Spleen (tissue), 11 donors: ENCODE measurements around the gene CCDC50. TPM values are rescaled to one million over a fixed set of nuclear protein-coding genes. Genes with fewer than 3 reads are reported as not detected.

Experiments
- DNase-seq: peaks from one replicate; pipeline ENCODE4 v3.0.0-alpha.2; 2020
- H3K27ac ChIP-seq, 8 donors: fragments of 200-600 bp; sonication (generic) in 7 of 8; 1 replicate in 4 of 8; 2 replicates in 4 of 8; pipeline versions ENCODE4 v1.5.0 to v1.8.0; 2016 to 2021; ENCODE audit warnings: inconsistent platforms in 4 of 8, mild to moderate bottlenecking in 4 of 8, moderate library complexity in 1 of 8
- H3K27me3 ChIP-seq, 7 donors: fragments of 200-600 bp; sonication (generic) in 6 of 7; replicated peaks in 1 of 7; 1 replicate in 4 of 7; 2 replicates in 3 of 7; pipeline versions ENCODE4 v1.5.0 to v1.8.0; 2016 to 2021; ENCODE audit warnings: inconsistent platforms in 3 of 7, mild to moderate bottlenecking in 1 of 7
- H3K36me3 ChIP-seq, 6 donors: fragments of 200-600 bp; sonication (generic) in 5 of 6; 1 replicate in 4 of 6; 2 replicates in 2 of 6; pipeline versions ENCODE4 v1.5.0 to v1.8.0; 2016 to 2021; ENCODE audit warnings: inconsistent platforms in 2 of 6
- H3K4me1 ChIP-seq, 6 donors: fragments of 200-600 bp; sonication (generic) in 5 of 6; 1 replicate in 3 of 6; 2 replicates in 3 of 6; pipeline versions ENCODE4 v1.5.0 to v1.8.0; 2016 to 2021; ENCODE audit warnings: inconsistent platforms in 3 of 6
- H3K4me3 ChIP-seq, 8 donors: fragments of 200-600 bp; sonication (generic) in 7 of 8; 1 replicate in 4 of 8; 2 replicates in 4 of 8; pipeline versions ENCODE4 v1.5.0 to v1.8.0; 2016 to 2021; ENCODE audit warnings: inconsistent platforms in 4 of 8, mild to moderate bottlenecking in 4 of 8, moderate library complexity in 2 of 8
- H3K9me3 ChIP-seq, 8 donors: fragments of 200-600 bp; sonication (generic) in 7 of 8; 1 replicate in 4 of 8; 2 replicates in 4 of 8; pipeline versions ENCODE4 v1.5.0 to v1.8.0; 2016 to 2021; ENCODE audit warnings: inconsistent platforms in 4 of 8
- POLR2A ChIP-seq, 3 donors: fragments of 450-650 bp; IDR thresholded peaks; one replicate each; pipeline ENCODE4 v1.5.1; 2017; ENCODE audit warnings: antibody characterized with exemption in 3 of 3, mild to moderate bottlenecking in 1 of 3
- POLR2AphosphoS5 ChIP-seq, 3 donors: sonication (generic); formaldehyde crosslinking; IDR thresholded peaks; one replicate each; pipeline ENCODE4 v1.5.1; 2017; ENCODE audit warnings: antibody characterized with exemption in 3 of 3
- WGBS, 5 donors: extraction: QIAGEN DNeasy Blood & Tissue Kit in 3 of 5; methylation state at CpG; one replicate each; pipeline versions ENCODE4 v1.1.5 to v1.1.7; 2013 to 2018; 5-methylcytosine and 5-hydroxymethylcytosine counted together
- intact Hi-C: fragments of 100-400 bp; cut with DNase I; formaldehyde crosslinking; loops from one replicate; pipeline ENCODE4 v1.15.0; 2023; ENCODE audit warnings: low total_unique reads
- polyA plus RNA-seq, 3 donors: library from polyadenylated mRNA; stranded (reverse); fragments of 200-250 nt; gene quantifications; one replicate each; pipeline ENCODE4 v1.2.1, GENCODE V29; 2013
- total RNA-seq, 7 donors: library from RNA; depleted of rRNA in 3 of 7; stranded (reverse); fragments of >200 nt in 3 of 7; fragmentation: NEBNext Ultra II Directional in 4 of 7; extraction: Animal tissue kit (Norgen Biotek cat#: 25700) in 4 of 7; gene quantifications; one replicate each; pipeline versions ENCODE4 v1.1.0 to v1.2.1, GENCODE V29; 2016 to 2021
- TF ChIP-seq, protein P1 (sequence below), 11 experiments: fragments of 200-600 bp in 7 of 11; fragments of 450-650 bp in 4 of 11; sonication (generic) in 4 of 11; IDR thresholded peaks in 8 of 11; conservative IDR thresholded peaks in 3 of 11; 1 replicate in 7 of 11; 2 replicates in 4 of 11; pipeline versions ENCODE4 v1.4.0 to v1.8.0; 2016 to 2021; ENCODE audit warnings: antibody characterized with exemption in 11 of 11, inconsistent platforms in 4 of 11, mild to moderate bottlenecking in 1 of 11
- donor health status: healthy with polysubstance abuse.
- donor health status: DM: no; HTN: no; CAD: no; lungs with moderate emphysema.
- donor health status: DM: no; HTN: no; CAD: no.
- donor health status: Bipolar disorder and iron deficiency.
- donor health status: healthy.
- donor health status: DM: no; HTN: no; CAD: no.
- donor health status: DM: yes; HTN: yes; CAD: no.

The CCDC50 gene
- total and polyA plus RNA-seq, 10 donors, result 42.5 to 167 (median 110) TPM

- TF ChIP-seq, protein P1, sequence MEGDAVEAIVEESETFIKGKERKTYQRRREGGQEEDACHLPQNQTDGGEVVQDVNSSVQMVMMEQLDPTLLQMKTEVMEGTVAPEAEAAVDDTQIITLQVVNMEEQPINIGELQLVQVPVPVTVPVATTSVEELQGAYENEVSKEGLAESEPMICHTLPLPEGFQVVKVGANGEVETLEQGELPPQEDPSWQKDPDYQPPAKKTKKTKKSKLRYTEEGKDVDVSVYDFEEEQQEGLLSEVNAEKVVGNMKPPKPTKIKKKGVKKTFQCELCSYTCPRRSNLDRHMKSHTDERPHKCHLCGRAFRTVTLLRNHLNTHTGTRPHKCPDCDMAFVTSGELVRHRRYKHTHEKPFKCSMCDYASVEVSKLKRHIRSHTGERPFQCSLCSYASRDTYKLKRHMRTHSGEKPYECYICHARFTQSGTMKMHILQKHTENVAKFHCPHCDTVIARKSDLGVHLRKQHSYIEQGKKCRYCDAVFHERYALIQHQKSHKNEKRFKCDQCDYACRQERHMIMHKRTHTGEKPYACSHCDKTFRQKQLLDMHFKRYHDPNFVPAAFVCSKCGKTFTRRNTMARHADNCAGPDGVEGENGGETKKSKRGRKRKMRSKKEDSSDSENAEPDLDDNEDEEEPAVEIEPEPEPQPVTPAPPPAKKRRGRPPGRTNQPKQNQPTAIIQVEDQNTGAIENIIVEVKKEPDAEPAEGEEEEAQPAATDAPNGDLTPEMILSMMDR (IDR thresholded peaks at IDR 0.05 in 8 of 11, conservative IDR thresholded peaks at IDR 0.05 in 3 of 11), result no peak
- TF ChIP-seq POLR2A (IDR thresholded peaks at IDR 0.05), result no peak
- TF ChIP-seq POLR2AphosphoS5 (IDR thresholded peaks at IDR 0.05), result no peak
- H3K4me1 ChIP-seq, result no peaks in the 10 kb centered on the region
- no peaks in the 10 kb centered on the region for H3K36me3 ChIP-seq
- no peak for DNase-seq
- no peaks in the 10 kb centered on the region for H3K27me3 ChIP-seq
- intact Hi-C loops, result no loop called here
- peaks cover 0 to 7% (median 0%) of the 10 kb centered on the region in 8 donors for H3K9me3 ChIP-seq
- no peak overlapping the region for H3K4me3 ChIP-seq
- no peak overlapping the region for H3K27ac ChIP-seq
- 82 to 91% (median 86%) methylated on average over 5 of the region's 5 CpGs for WGBS, 5 donors
Observed at GRCh38 chr3:191314109-191314728, 15.0 kb upstream of the CCDC50 start.

- no peak for DNase-seq
- no peak overlapping the region for H3K27ac ChIP-seq
- no peaks in the 10 kb centered on the region for H3K36me3 ChIP-seq
- TF ChIP-seq POLR2AphosphoS5 (IDR thresholded peaks at IDR 0.05) (no peak), POLR2A (IDR thresholded peaks at IDR 0.05) (no peak)
- TF ChIP-seq, protein P1 (IDR thresholded peaks at IDR 0.05 in 8 of 11, conservative IDR thresholded peaks at IDR 0.05 in 3 of 11), result no peak
- H3K9me3 ChIP-seq, result peaks cover 0 to 7% (median 0%) of the 10 kb centered on the region in 8 donors
- no peaks in the 10 kb centered on the region for H3K4me1 ChIP-seq
- 94 to 96% (median 95%) methylated on average over 19 to 40 of the region's 40 CpGs for WGBS, 5 donors
- no peaks in the 10 kb centered on the region for H3K27me3 ChIP-seq
- H3K4me3 ChIP-seq, result no peak overlapping the region
- intact Hi-C loops, result no loop called here
Observed at GRCh38 chr3:191316876-191317603, 12.2 kb upstream of the CCDC50 start.

GRCh38 chr3:191320316-191320715 is 8.9 kb upstream of the CCDC50 start:
- Histone ChIP-seq H3K27me3 (no peaks in the 10 kb centered on the region), H3K4me1 (no peaks in the 10 kb centered on the region), H3K36me3 (no peaks in the 10 kb centered on the region), H3K4me3 (no peak overlapping the region), H3K9me3 (peaks cover 0 to 7% (median 0%) of the 10 kb centered on the region in 8 donors), H3K27ac (no peak overlapping the region)
- no peak for DNase-seq
- intact Hi-C loops, result loop anchor here (10.0 kb wide), 1 partner anchor 74 kb away; no protein-coding TSS in a partner anchor
- WGBS, 5 donors, result 89 to 94% (median 91%) methylated on average over 5 of the region's 5 CpGs
- TF ChIP-seq POLR2A (IDR thresholded peaks at IDR 0.05), result no peak
- TF ChIP-seq, protein P1 (IDR thresholded peaks at IDR 0.05 in 8 of 11, conservative IDR thresholded peaks at IDR 0.05 in 3 of 11), result no peak
- TF ChIP-seq POLR2AphosphoS5 (IDR thresholded peaks at IDR 0.05), result no peak
